RWPE2 (cell line): Measurements from ENCODE around the gene PCCA.
"Not testable (repeated sequence)": the region's sequence is repeated elsewhere in the genome, so short reads cannot be mapped to it uniquely, and the experiment has no call there.

ENCODE experiments used
- ATAC-seq: fragments of 200-7000 bp; cut with Tn5 transposase; 3 replicates; pipeline ENCODE4 v1.9.1; 2021; ENCODE audit warnings: low read depth
- DNase-seq: peaks from one replicate; pipeline ENCODE4 v3.0.0-alpha.2; 2020; ENCODE audit warnings: low spot score
- H3K27ac ChIP-seq: fragments of 450-650 bp; 2 replicates; pipeline ENCODE4 v1.5.1; 2017; ENCODE audit warnings: mild to moderate bottlenecking; ENCODE audit not compliant: poor library complexity, severe bottlenecking
- H3K27me3 ChIP-seq: fragments of 250-450 bp; sonication (Bioruptor Pico); 2 replicates; pipeline ENCODE4 v1.5.1; 2021; ENCODE audit warnings: mild to moderate bottlenecking, moderate library complexity; ENCODE audit not compliant: insufficient read depth, poor library complexity, severe bottlenecking
- H3K36me3 ChIP-seq: fragments of 250-450 bp; sonication (Bioruptor Pico); 2 replicates; pipeline ENCODE4 v1.5.1; 2020; ENCODE audit warnings: low read depth, mild to moderate bottlenecking, moderate library complexity
- H3K4me1 ChIP-seq: fragments of 250-450 bp; sonication (Bioruptor Pico); 2 replicates; pipeline ENCODE4 v1.5.1; 2021; ENCODE audit warnings: mild to moderate bottlenecking, moderate library complexity; ENCODE audit not compliant: insufficient read depth, poor library complexity, severe bottlenecking
- H3K4me3 ChIP-seq: fragments of 250-450 bp; sonication (Bioruptor Pico); 2 replicates; pipeline ENCODE4 v1.5.1; 2021; ENCODE audit warnings: mild to moderate bottlenecking, moderate library complexity; ENCODE audit not compliant: severe bottlenecking
- H3K9me3 ChIP-seq: fragments of 250-450 bp; sonication (Bioruptor Pico); 2 replicates; pipeline ENCODE4 v1.5.1; 2021; ENCODE audit warnings: mild to moderate bottlenecking, moderate library complexity; ENCODE audit not compliant: severe bottlenecking
- TF ChIP-seq, protein P1 (sequence below): fragments of 450-650 bp; IDR thresholded peaks from one replicate; pipeline ENCODE4 v1.5.1; 2017; ENCODE audit warnings: mild to moderate bottlenecking, moderate library complexity; ENCODE audit not compliant: poor library complexity, severe bottlenecking

The PCCA gene

DNA sequence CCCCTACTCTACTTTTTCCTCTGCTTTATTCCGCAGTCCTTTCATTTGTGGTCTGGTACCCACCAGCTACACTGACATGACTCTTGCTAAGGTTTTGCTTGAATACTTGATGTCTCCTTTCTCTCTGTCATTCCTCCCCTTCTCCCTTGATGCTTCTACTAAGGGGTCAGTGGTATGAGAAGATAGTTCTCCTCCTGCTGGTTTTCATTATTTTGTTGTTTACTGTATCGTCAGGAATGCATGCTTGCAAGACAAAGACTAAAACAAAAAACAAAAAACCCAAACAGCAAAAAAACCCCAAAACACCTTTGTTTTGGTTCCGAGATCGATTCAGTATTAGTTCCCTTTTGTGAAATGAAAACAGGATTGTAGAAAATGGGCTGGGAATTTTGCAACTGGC, 59.5 kb downstream of the PCCA start:
- ATAC-seq (no peak), DNase-seq (no peak)
- Histone ChIP-seq H3K27ac (no peak overlapping the region), H3K27me3 (no peaks in the 10 kb centered on the region), H3K36me3 (no peaks in the 10 kb centered on the region), H3K4me1 (no peaks in the 10 kb centered on the region), H3K4me3 (no peak overlapping the region), H3K9me3 (no peaks in the 10 kb centered on the region)
- TF ChIP-seq, protein P1, sequence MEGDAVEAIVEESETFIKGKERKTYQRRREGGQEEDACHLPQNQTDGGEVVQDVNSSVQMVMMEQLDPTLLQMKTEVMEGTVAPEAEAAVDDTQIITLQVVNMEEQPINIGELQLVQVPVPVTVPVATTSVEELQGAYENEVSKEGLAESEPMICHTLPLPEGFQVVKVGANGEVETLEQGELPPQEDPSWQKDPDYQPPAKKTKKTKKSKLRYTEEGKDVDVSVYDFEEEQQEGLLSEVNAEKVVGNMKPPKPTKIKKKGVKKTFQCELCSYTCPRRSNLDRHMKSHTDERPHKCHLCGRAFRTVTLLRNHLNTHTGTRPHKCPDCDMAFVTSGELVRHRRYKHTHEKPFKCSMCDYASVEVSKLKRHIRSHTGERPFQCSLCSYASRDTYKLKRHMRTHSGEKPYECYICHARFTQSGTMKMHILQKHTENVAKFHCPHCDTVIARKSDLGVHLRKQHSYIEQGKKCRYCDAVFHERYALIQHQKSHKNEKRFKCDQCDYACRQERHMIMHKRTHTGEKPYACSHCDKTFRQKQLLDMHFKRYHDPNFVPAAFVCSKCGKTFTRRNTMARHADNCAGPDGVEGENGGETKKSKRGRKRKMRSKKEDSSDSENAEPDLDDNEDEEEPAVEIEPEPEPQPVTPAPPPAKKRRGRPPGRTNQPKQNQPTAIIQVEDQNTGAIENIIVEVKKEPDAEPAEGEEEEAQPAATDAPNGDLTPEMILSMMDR, result no peak

DNA sequence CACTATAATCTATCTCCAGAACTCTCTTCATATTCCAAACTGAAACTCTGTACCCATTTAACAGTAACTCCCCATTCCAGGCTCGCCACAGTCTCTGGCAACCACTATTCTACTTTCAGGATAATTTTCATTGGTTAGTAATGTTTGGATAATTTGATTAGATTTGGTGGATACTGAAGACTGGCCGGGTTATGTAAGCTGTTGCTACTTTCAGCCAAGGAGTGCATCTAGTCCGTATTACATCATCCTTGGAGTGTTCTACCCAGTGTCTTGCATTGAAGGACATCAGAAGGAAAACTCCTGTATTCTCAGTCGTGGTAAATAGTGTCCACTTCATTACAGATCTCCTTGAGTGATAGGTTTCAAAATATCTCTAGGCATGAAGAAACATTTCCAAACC, 60.5 kb downstream of the PCCA start:
- Histone ChIP-seq H3K4me3 (no peak overlapping the region), H3K9me3 (no peaks in the 10 kb centered on the region), H3K36me3 (no peaks in the 10 kb centered on the region), H3K27ac (no peak overlapping the region), H3K4me1 (no peaks in the 10 kb centered on the region), H3K27me3 (no peaks in the 10 kb centered on the region)
- DNase-seq, result no peak
- ATAC-seq, result no peak
- TF ChIP-seq, protein P1, result no peak

DNA sequence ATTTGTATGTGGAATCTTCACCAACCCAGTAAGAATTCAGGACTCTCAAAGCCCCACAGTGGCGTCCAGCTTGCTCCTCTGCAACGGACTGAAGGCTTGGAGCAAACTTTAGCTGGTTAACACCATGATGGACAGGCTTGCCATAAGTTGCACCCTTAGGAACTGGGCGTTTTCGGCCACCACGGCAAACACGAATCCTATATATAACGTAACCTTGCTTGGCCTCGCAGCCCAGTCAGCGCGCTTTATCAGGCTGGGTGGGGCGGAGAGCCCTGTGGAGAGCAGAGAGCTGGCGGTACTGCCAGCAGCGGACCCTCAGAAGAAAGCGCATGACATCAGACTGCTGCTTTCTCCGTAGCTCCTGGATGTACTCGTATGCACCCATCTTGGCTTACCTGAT, 61.8 kb downstream of the PCCA start:
- not testable (repeated sequence) for H3K27ac ChIP-seq, ATAC-seq, H3K27me3 ChIP-seq, H3K36me3 ChIP-seq, DNase-seq, H3K9me3 ChIP-seq, H3K4me3 ChIP-seq, H3K4me1 ChIP-seq

DNA sequence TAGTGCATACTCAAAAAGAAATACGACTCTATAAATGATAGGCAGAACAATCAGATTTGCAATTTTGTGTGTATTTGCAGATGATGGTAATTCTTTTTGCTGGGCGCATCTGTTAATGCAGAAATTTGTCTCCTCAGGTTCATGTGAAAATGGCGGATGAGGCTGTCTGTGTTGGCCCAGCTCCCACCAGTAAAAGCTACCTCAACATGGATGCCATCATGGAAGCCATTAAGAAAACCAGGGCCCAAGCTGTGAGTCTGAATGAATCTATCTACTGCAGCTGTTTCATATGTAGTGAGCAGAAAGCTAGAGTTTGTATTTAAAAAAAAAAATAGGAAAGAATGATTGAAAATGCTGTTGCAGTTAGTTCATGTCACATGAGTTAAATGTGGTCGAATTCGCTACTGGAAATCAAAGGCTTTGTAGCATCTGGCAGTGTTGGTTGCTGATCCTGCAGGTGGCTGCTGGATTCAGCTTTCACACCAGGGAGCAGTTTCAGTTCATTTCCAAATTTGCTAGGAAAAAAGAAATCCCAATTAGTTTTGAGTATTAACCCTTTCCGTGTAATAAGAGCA, 66.0 kb downstream of the PCCA start:
- no peak overlapping the region for H3K4me3 ChIP-seq
- H3K9me3 ChIP-seq, result no peaks in the 10 kb centered on the region
- DNase-seq (no peak), ATAC-seq (no peak)
- TF ChIP-seq, protein P1, result no peak
- peaks cover 9% of the 10 kb centered on the region; the same call in 1 of the 2 replicates for H3K36me3 ChIP-seq
- H3K4me1 ChIP-seq, result peaks cover 15% of the 10 kb centered on the region
- no peaks in the 10 kb centered on the region for H3K27me3 ChIP-seq
- H3K27ac ChIP-seq, result no peak overlapping the region

DNA sequence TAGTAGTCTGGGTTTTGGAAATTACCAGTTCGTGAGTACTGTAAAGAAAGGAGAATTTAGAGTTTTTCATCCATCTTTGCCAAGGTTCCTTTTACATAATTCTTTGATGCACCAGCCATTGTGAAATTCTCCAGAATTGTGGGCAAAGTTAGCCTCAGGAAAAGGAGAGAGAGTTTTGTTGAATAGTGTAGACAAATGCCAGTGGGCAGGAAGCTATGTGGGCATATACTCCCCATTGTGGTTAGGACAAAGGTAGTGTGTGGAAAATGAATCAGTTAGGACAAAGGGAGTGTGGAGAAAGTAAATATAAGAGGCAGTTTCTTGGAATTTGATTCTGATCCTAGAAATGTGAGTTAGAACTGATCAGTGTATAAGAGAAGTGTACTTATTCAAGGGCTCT, 67.9 kb downstream of the PCCA start:
- peaks cover 9% of the 10 kb centered on the region; the same call in 1 of the 2 replicates for H3K36me3 ChIP-seq
- no peak for DNase-seq
- no peaks in the 10 kb centered on the region for H3K27me3 ChIP-seq
- peak overlapping the region; percentile 34 for H3K27ac ChIP-seq
- H3K4me1 ChIP-seq, result peaks cover 15% of the 10 kb centered on the region
- TF ChIP-seq, protein P1, result no peak
- no peak overlapping the region for H3K4me3 ChIP-seq
- no peaks in the 10 kb centered on the region for H3K9me3 ChIP-seq
- peak; percentile 100 for ATAC-seq
